Right lobe of liver (tissue), 6 donors: Measurements from ENCODE around the gene PDCD6IP. TPM values are rescaled to one million over a fixed set of nuclear protein-coding genes. Genes with fewer than 3 reads are reported as not detected.

Source experiments
- ATAC-seq, 4 donors: fragments of 200-7000 bp; cut with Tn5 transposase; one replicate each; pipeline ENCODE4 v1.9.1; 2020; ENCODE audit warnings: mild to moderate bottlenecking in 4 of 4, moderate library complexity in 4 of 4
- DNase-seq, 3 donors: peaks; one replicate each; pipeline ENCODE4 v3.0.0-alpha.2; 2020
- H3K27ac ChIP-seq, 3 donors: fragments of 200-600 bp; one replicate each; pipeline ENCODE4 v1.8.0; 2022
- H3K27me3 ChIP-seq, 2 donors: fragments of 200-600 bp; one replicate each; pipeline ENCODE4 v1.8.0; 2022
- H3K36me3 ChIP-seq, 4 donors: fragments of 200-600 bp; sonication (generic) in 1 of 4; one replicate each; pipeline versions ENCODE4 v1.5.1 to v1.8.0; 2017 to 2022; ENCODE audit warnings: control low read depth in 1 of 4
- H3K4me1 ChIP-seq, 4 donors: fragments of 200-600 bp; sonication (generic) in 1 of 4; one replicate each; pipeline versions ENCODE4 v1.5.1 to v1.8.0; 2017 to 2022; ENCODE audit warnings: control low read depth in 1 of 4
- H3K4me3 ChIP-seq, 3 donors: fragments of 200-600 bp; one replicate each; pipeline ENCODE4 v1.8.0; 2022
- H3K9me3 ChIP-seq, 4 donors: fragments of 200-600 bp; sonication (generic) in 1 of 4; one replicate each; pipeline versions ENCODE4 v1.5.1 to v1.8.0; 2017 to 2022; ENCODE audit warnings: control low read depth in 1 of 4
- POLR2A ChIP-seq: fragments of 450-650 bp; IDR thresholded peaks from one replicate; pipeline ENCODE4 v1.6.1; 2017; ENCODE audit warnings: antibody characterized with exemption, mild to moderate bottlenecking
- WGBS: methylation state at CpG from one replicate; pipeline ENCODE4 v1.1.6; 2018; ENCODE audit warnings: low coverage, low lambda C conversion rate; ENCODE audit not compliant: insufficient coverage; ENCODE audit errors: missing lambda C conversion rate; 5-methylcytosine and 5-hydroxymethylcytosine counted together
- intact Hi-C, 2 donors: fragments of 100-400 bp; cut with DNase I; formaldehyde crosslinking; loops; one replicate each; pipeline versions ENCODE4 v1.11.2 to v1.14.1; 2022
- total RNA-seq, 6 experiments: library from RNA; depleted of rRNA in 2 of 6; stranded (reverse); fragments of >200 nt in 2 of 6; fragmentation: NEBNext Ultra II Directional in 3 of 6; extraction: Animal tissue kit (Norgen Biotek cat#: 25700) in 3 of 6; gene quantifications; one replicate each; pipeline versions ENCODE4 v1.1.0 to v1.2.4, GENCODE V29; 2016 to 2023
- TF ChIP-seq, protein P1 (sequence below), 4 donors: fragments of 200-600 bp in 3 of 4; fragments of 450-650 bp in 1 of 4; IDR thresholded peaks; one replicate each; pipeline versions ENCODE4 v1.5.1 to v1.8.0; 2016 to 2022; ENCODE audit warnings: antibody characterized with exemption in 4 of 4, mild to moderate bottlenecking in 2 of 4
- donor health status: DM: no; HTN: yes; CAD: no.
- donor health status: DM: no; HTN: no; CAD: no.
- donor health status: DM: no; HTN: no; CAD: no.
- donor health status: DM: no; HTN: yes; CAD: no.
- donor health status: DM: no; HTN: yes; CAD: no.

Gene PDCD6IP
- total RNA-seq, 6 experiments from 2014 or later = 83.0 to 140 (median 116) TPM

- intact Hi-C loops = no loop called here
- ATAC-seq = no peak
- Histone ChIP-seq H3K27me3 (no peaks in the 10 kb centered on the region), H3K4me3 (no peak overlapping the region), H3K4me1 (no peaks in the 10 kb centered on the region), H3K27ac (no peak overlapping the region), H3K9me3 (no peaks in the 10 kb centered on the region), H3K36me3 (peaks cover 0 to 53% (median 11%) of the 10 kb centered on the region in 4 donors)
- 95% methylated on average over 5 of the region's 5 CpGs for WGBS
- DNase-seq = no peak
- TF ChIP-seq POLR2A = no peak
- TF ChIP-seq, protein P1, sequence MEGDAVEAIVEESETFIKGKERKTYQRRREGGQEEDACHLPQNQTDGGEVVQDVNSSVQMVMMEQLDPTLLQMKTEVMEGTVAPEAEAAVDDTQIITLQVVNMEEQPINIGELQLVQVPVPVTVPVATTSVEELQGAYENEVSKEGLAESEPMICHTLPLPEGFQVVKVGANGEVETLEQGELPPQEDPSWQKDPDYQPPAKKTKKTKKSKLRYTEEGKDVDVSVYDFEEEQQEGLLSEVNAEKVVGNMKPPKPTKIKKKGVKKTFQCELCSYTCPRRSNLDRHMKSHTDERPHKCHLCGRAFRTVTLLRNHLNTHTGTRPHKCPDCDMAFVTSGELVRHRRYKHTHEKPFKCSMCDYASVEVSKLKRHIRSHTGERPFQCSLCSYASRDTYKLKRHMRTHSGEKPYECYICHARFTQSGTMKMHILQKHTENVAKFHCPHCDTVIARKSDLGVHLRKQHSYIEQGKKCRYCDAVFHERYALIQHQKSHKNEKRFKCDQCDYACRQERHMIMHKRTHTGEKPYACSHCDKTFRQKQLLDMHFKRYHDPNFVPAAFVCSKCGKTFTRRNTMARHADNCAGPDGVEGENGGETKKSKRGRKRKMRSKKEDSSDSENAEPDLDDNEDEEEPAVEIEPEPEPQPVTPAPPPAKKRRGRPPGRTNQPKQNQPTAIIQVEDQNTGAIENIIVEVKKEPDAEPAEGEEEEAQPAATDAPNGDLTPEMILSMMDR (IDR thresholded peaks at IDR 0.05) = no peak
These were observed 26.7 kb downstream of the PDCD6IP start for GRCh38 chr3:33825111-33825510.

DNA sequence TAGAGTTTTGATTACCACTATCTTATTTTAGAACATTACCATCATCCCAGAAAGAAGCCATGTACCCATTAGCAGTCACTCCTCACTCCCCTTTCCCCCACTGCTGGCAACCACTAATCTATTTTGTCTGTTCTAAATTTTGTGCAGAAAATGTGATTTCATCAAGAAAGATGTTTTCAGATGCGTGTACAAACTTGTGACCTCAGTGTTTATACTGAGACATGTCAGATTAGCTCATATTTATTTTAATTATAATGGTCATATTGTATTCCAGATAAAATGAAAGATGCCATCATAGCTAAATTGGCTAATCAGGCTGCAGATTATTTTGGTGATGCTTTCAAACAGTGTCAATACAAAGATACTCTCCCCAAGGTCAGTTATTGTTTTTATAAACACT, 27.8 kb downstream of the PDCD6IP start:
- H3K4me1 ChIP-seq = no peaks in the 10 kb centered on the region
- no peaks in the 10 kb centered on the region for H3K9me3 ChIP-seq
- ATAC-seq (no peak), DNase-seq (no peak)
- H3K27me3 ChIP-seq = no peaks in the 10 kb centered on the region
- TF ChIP-seq POLR2A = no peak
- no peak overlapping the region for H3K4me3 ChIP-seq
- 86% methylated on average over 1 of the region's 1 CpG for WGBS
- no peak overlapping the region for H3K27ac ChIP-seq
- H3K36me3 ChIP-seq = peaks cover 0 to 53% (median 11%) of the 10 kb centered on the region in 4 donors
- intact Hi-C loops = no loop called here

DNA sequence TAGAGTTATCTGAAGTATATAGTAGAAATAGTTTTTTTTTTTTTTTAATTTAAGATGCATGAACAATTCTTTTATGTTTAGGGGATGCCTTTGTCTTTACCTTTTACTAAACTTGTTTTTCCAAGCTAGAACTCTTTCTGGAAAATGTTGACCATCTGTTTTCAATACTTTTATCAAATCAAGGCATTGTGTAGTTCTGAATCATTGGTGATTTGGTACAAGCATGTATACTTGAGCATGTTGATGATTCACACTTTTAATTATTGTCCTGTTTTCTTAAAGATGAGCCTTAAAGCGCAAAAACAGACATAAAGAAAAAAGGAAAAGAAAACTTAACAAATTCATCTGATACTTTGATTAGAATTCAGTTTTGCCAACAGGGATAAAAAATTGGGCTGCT, 28.3 kb downstream of the PDCD6IP start:
- DNase-seq = no peak
- no peaks in the 10 kb centered on the region for H3K9me3 ChIP-seq
- no peak overlapping the region for H3K4me3 ChIP-seq
- 100% methylated on average over 1 of the region's 1 CpG for WGBS
- H3K27me3 ChIP-seq = no peaks in the 10 kb centered on the region
- peaks cover 0 to 53% (median 11%) of the 10 kb centered on the region in 4 donors for H3K36me3 ChIP-seq
- TF ChIP-seq, protein P1 (IDR thresholded peaks at IDR 0.05) = no peak
- TF ChIP-seq POLR2A = no peak
- intact Hi-C loops = no loop called here
- ATAC-seq = no peak
- H3K4me1 ChIP-seq = no peaks in the 10 kb centered on the region
- H3K27ac ChIP-seq = no peak overlapping the region

DNA sequence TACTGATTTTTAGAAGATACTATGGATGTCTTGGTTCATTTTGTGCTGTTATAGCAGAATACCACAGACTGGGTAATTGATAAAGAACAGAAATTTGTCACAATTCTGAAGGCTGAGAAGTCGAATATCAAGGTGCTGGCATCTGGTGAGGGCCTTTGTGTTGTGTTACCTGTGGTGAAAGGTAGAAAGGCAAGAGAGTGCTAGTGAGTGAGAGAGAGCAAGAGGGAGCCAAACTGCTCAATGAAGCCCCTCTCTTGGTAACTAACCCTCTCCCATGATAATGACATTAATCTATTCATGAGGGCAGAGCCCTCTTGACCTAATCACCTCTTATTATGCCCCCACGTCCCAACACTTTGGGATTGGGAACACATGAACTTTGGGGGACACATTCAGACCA, 31.3 kb downstream of the PDCD6IP start:
- DNase-seq (no peak), ATAC-seq (no peak)
- peaks cover 0 to 34% (median 6%) of the 10 kb centered on the region in 4 donors for H3K36me3 ChIP-seq
- H3K4me3 ChIP-seq = no peak overlapping the region
- no peaks in the 10 kb centered on the region for H3K9me3 ChIP-seq
- intact Hi-C loops = no loop called here
- no peak overlapping the region for H3K27ac ChIP-seq
- H3K27me3 ChIP-seq = no peaks in the 10 kb centered on the region
- WGBS = 91% methylated on average over 1 of the region's 2 CpGs
- no peaks in the 10 kb centered on the region for H3K4me1 ChIP-seq
- TF ChIP-seq, protein P1 (IDR thresholded peaks at IDR 0.05) = no peak
- TF ChIP-seq POLR2A = no peak

GRCh38 chr3:33831053-33831452, 32.6 kb downstream of the PDCD6IP start:
- TF ChIP-seq POLR2A = no peak
- TF ChIP-seq, protein P1 (IDR thresholded peaks at IDR 0.05) = no peak
- ATAC-seq = no peak
- no peak overlapping the region for H3K27ac ChIP-seq
- no peak for DNase-seq
- H3K9me3 ChIP-seq = no peaks in the 10 kb centered on the region
- peaks cover 0 to 30% (median 3%) of the 10 kb centered on the region in 4 donors for H3K36me3 ChIP-seq
- H3K4me1 ChIP-seq = no peaks in the 10 kb centered on the region
- H3K4me3 ChIP-seq = no peak overlapping the region
- intact Hi-C loops = no loop called here
- no peaks in the 10 kb centered on the region for H3K27me3 ChIP-seq
